ENCODE results near the gene SKI.

SKI gene

DNA sequence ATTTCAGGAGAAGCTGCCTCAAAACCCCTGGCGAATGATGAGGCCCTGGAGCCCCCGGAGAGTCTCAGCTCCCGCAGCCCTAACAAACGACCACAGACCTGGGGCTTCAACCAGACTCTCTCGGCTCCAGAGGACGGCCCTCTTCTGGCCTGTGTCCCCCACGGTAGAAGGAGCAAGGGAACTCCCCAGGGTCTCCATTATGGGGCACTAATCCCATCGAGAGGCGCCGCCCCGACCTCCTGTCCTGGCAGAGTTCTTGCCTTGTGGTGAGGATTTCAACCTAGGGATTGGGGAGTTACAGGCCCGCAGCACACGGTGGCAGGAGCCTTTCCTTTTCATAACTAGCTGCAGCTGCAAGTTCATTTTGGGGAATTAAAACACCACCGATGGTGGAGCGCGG lies 39.8 kb upstream of the SKI start:
- Histone ChIP-seq H3K4me2 (ENCODE audit: low read depth, low read length) (no peak overlapping the region), H4K20me1 (ENCODE audit: insufficient read depth, low read length) (no peaks in the 10 kb centered on the region), H3K9me2 (replicated peaks; ENCODE audit: insufficient read depth, low read length) (no peaks in the 10 kb centered on the region), H3K27ac (ENCODE audit: low read length) (no peak overlapping the region), H3K36me3 (replicated peaks; ENCODE audit: insufficient read depth, low read length) (no peaks in the 10 kb centered on the region), H3K79me2 (ENCODE audit: low read length) (no peaks in the 10 kb centered on the region), H3K27me3 (replicated peaks; ENCODE audit: insufficient read depth, low read length) (peaks cover 17% of the 10 kb centered on the region), H2AFZ (ENCODE audit: low read length) (no peak overlapping the region), H3K4me3 (ENCODE audit: low read length) (no peak overlapping the region), H3K4me1 (ENCODE audit: low read length) (no peaks in the 10 kb centered on the region), H3F3A (ENCODE audit: insufficient read depth, low read length) (no peaks in the 10 kb centered on the region), H3K9me3 (replicated peaks; ENCODE audit: insufficient read depth, low read length) (no peaks in the 10 kb centered on the region), H3K9ac (ENCODE audit: low read length) (no peak overlapping the region)
- TF ChIP-seq, protein P1, sequence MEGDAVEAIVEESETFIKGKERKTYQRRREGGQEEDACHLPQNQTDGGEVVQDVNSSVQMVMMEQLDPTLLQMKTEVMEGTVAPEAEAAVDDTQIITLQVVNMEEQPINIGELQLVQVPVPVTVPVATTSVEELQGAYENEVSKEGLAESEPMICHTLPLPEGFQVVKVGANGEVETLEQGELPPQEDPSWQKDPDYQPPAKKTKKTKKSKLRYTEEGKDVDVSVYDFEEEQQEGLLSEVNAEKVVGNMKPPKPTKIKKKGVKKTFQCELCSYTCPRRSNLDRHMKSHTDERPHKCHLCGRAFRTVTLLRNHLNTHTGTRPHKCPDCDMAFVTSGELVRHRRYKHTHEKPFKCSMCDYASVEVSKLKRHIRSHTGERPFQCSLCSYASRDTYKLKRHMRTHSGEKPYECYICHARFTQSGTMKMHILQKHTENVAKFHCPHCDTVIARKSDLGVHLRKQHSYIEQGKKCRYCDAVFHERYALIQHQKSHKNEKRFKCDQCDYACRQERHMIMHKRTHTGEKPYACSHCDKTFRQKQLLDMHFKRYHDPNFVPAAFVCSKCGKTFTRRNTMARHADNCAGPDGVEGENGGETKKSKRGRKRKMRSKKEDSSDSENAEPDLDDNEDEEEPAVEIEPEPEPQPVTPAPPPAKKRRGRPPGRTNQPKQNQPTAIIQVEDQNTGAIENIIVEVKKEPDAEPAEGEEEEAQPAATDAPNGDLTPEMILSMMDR (IDR thresholded peaks at IDR 0.05; ENCODE audit: low read length) = no peak
- TF ChIP-seq EZH2phosphoT487 (IDR thresholded peaks at IDR 0.05; ENCODE audit: low read length) (no peak), EZH2 (optimal IDR thresholded peaks at IDR 0.05; ENCODE audit: low read depth, low read length) (no peak)
- DNase-seq = no peak

DNA sequence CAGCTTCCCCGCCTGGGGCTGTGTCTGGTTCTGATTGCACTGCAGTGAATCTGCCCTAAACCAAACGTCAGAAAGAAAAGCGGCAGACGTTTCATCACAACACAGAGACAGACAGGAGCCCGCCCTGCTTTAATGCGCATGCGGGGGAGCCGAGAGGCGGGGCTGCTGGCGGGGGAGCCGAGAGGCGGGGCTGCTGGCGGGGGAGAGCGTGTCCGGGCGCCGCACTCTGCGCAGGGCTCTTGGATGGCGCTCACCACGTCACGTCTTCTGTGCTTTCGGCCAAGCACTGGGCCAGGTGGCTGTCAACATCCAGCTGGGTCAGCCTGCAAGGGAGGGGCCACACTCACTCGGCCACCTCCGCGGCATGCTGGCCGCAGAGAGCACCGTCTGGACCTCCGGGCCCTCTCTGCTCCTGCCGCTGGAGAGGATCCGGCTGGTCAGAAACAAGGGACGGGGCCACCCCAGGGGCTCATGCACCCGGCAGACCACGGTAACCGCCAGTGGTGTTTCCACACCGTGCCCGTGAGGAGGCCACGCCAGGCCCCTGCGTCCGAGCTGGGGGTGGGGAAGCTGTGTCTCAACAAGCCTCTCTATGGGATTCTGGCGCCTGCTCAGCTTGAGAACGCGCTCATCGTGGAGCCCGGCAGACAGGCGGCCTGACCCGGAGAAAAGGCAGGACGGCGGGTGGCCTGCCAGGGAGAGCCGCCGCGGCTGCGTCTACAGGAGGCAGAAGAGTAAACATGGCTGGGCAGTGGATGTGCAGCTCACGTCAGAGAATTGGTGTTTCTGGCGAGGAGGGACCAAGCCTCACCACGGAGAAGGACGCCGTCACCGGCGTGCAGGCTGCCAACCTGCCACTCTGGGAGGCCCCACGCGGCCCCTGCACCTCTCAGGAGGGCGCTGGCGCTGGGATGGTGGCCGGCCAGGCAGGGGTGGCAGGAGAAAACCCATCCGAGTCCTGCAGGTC lies 38.4 kb upstream of the SKI start:
- no peaks in the 10 kb centered on the region for H3K79me2 ChIP-seq (ENCODE audit: low read length)
- peak overlapping the region; percentile 48 for H2AFZ ChIP-seq (ENCODE audit: low read length)
- no peaks in the 10 kb centered on the region for H3K4me1 ChIP-seq (ENCODE audit: low read length)
- H3K36me3 ChIP-seq (replicated peaks; ENCODE audit: insufficient read depth, low read length) = no peaks in the 10 kb centered on the region
- H3K4me2 ChIP-seq (ENCODE audit: low read depth, low read length) = peak overlapping the region; percentile 74
- H3K4me3 ChIP-seq (ENCODE audit: low read length) = peak overlapping the region; percentile 47
- no peaks in the 10 kb centered on the region for H3K9me3 ChIP-seq (replicated peaks; ENCODE audit: insufficient read depth, low read length)
- TF ChIP-seq, protein P1 (IDR thresholded peaks at IDR 0.05; ENCODE audit: low read length) = no peak
- no peak for TF ChIP-seq EZH2phosphoT487 (IDR thresholded peaks at IDR 0.05; ENCODE audit: low read length)
- no peaks in the 10 kb centered on the region for H3K9me2 ChIP-seq (replicated peaks; ENCODE audit: insufficient read depth, low read length)
- peak overlapping the region; percentile 25; the same call in 1 of the 2 replicates for H3K27ac ChIP-seq (ENCODE audit: low read length)
- H4K20me1 ChIP-seq (ENCODE audit: insufficient read depth, low read length) = no peaks in the 10 kb centered on the region
- peak; percentile 79 for DNase-seq
- H3K9ac ChIP-seq (ENCODE audit: low read length) = peak overlapping the region; percentile 55; the same call in 1 of the 2 replicates
- peaks cover 3% of the 10 kb centered on the region; the same call in 1 of the 2 replicates for H3K27me3 ChIP-seq (replicated peaks; ENCODE audit: insufficient read depth, low read length)
- H3F3A ChIP-seq (ENCODE audit: insufficient read depth, low read length) = no peaks in the 10 kb centered on the region

DNA sequence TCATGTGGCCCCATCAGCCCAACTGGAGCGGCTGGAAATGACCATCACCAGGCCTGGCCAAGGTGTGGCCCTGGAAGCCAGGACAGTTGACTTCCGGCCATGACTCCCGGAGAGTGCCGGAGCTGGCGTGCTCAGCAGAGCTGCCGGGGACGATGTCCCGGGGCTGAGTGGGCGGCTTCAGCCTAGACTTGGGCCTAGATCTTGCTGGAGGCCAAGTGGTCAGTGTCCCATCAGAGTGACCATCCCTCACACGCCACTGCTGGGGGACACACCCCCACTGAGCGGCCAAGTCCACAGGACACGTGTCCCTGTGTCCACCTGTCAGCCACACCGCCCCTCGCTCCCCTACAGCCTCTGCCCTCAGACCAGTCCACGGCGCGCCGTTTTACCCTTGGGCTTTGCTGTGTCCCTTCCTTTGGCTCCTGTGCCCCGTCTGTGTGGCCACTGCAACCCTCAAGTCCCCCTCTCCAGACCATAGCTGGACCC lies 37.6 kb upstream of the SKI start:
- H3F3A ChIP-seq (ENCODE audit: insufficient read depth, low read length) = 0 out of 2 replicates have a peak, but pooled peaks cover 3% of the 10 kb centered on the region
- no peak overlapping the region for H2AFZ ChIP-seq (ENCODE audit: low read length)
- H3K27ac ChIP-seq (ENCODE audit: low read length) = no peak overlapping the region
- no peaks in the 10 kb centered on the region for H3K79me2 ChIP-seq (ENCODE audit: low read length)
- no peaks in the 10 kb centered on the region; the same call in 1 of the 2 replicates for H3K4me1 ChIP-seq (ENCODE audit: low read length)
- DNase-seq = no peak
- H4K20me1 ChIP-seq (ENCODE audit: insufficient read depth, low read length) = no peaks in the 10 kb centered on the region
- no peaks in the 10 kb centered on the region for H3K36me3 ChIP-seq (replicated peaks; ENCODE audit: insufficient read depth, low read length)
- no peak overlapping the region for H3K4me3 ChIP-seq (ENCODE audit: low read length)
- no peaks in the 10 kb centered on the region for H3K9me3 ChIP-seq (replicated peaks; ENCODE audit: insufficient read depth, low read length)
- no peak overlapping the region for H3K4me2 ChIP-seq (ENCODE audit: low read depth, low read length)
- H3K9me2 ChIP-seq (replicated peaks; ENCODE audit: insufficient read depth, low read length) = no peaks in the 10 kb centered on the region
- TF ChIP-seq EZH2 (optimal IDR thresholded peaks at IDR 0.05; ENCODE audit: low read depth, low read length) = no peak
- no peak for TF ChIP-seq EZH2phosphoT487 (IDR thresholded peaks at IDR 0.05; ENCODE audit: low read length)
- TF ChIP-seq, protein P1 (IDR thresholded peaks at IDR 0.05; ENCODE audit: low read length) = no peak
- no peaks in the 10 kb centered on the region for H3K27me3 ChIP-seq (replicated peaks; ENCODE audit: insufficient read depth, low read length)
- no peak overlapping the region for H3K9ac ChIP-seq (ENCODE audit: low read length)

Data from MM.1S (cell line).